Measurements from ENCODE around the gene SGK2. TPM values are rescaled to one million over a fixed set of nuclear protein-coding genes. Genes with fewer than 3 reads are reported as not detected.

Gene SGK2
- total and polyA plus RNA-seq, 2 of the 13 experiments (the other 11 are each of a cell fraction or from before 2014, with no cell fraction given): 6.2 to 29.4 TPM

- TF ChIP-seq AKNA (CRISPR knock-in tag; IDR thresholded peaks at IDR 0.05; ENCODE audit: borderline replicate concordance): no peak
- no peak for TF ChIP-seq REL (CRISPR knock-in tag; conservative IDR thresholded peaks at IDR 0.05)
- no peak for TF ChIP-seq ZBTB46 (CRISPR knock-in tag; IDR thresholded peaks at IDR 0.05; ENCODE audit: borderline replicate concordance)
- 0 out of 2 replicates have a peak, but pooled peaks have one; percentile 62 for TF ChIP-seq ZBED4 (CRISPR knock-in tag; IDR thresholded peaks at IDR 0.05; ENCODE audit: borderline replicate concordance)
- TF ChIP-seq NRL (CRISPR knock-in tag; IDR thresholded peaks at IDR 0.05; ENCODE audit: borderline replicate concordance): 0 out of 2 replicates have a peak, but pooled peaks have one; percentile 50
- peak; percentile 27; the same call in 1 of the 2 replicates for TF ChIP-seq ETV5 (CRISPR knock-in tag; IDR thresholded peaks at IDR 0.05; ENCODE audit: borderline replicate concordance)
- peak; percentile 55; the same call in 1 of the 2 replicates for TF ChIP-seq ZBTB7A (CRISPR knock-in tag; IDR thresholded peaks at IDR 0.05)
- peak; percentile 20; the same call in 1 of the 2 replicates for TF ChIP-seq BORCS8-MEF2B (CRISPR knock-in tag; IDR thresholded peaks at IDR 0.05)
- no peak for TF ChIP-seq BCLAF1 (IDR thresholded peaks at IDR 0.05)
- peak; percentile 91 for TF ChIP-seq KAT8 (CRISPR knock-in tag; IDR thresholded peaks at IDR 0.05)
- peak; percentile 56 for TF ChIP-seq ZKSCAN1 (IDR thresholded peaks at IDR 0.05; ENCODE audit: low read length)
Observed at GRCh38 chr20:43558412-43559146, at the start of gene SGK2 (continued).

All from HepG2 (cell line).